H1 (cell line): Measurements from ENCODE around the gene VIM. TPM values are rescaled to one million over a fixed set of nuclear protein-coding genes. Genes with fewer than 3 reads are reported as not detected.

Source experiments
- CTCF ChIA-PET: fragments of 300-600 bp; sonication (Branson Sonifier 250); formaldehyde crosslinking; loops from one replicate; lab custom pipeline; 2021; ENCODE audit not compliant: partially characterized antibody; lab: Charles Lee
- POLR2A ChIA-PET: fragments of 300-600 bp; sonication (Branson Sonifier 250); formaldehyde crosslinking; loops from one replicate; lab custom pipeline; 2021; ENCODE audit warnings: inconsistent platforms; ENCODE audit not compliant: partially characterized antibody; lab: Charles Lee
- DNase-seq, 2 experiments: peaks; one replicate each; pipeline versions ENCODE4 v3.0.0 to v3.0.0-alpha.2; 2010 to 2022; ENCODE audit warnings: low spot score in 2 of 2, low read depth in 1 of 2, mixed read lengths in 1 of 2
- FAIRE-seq: peaks from 2 replicates; lab custom pipeline; 2011; peaks lifted over from hg19 to GRCh38; lab: Jason Lieb, UNC
- H2AFZ ChIP-seq: 2 replicates; pipeline ENCODE4 v1.8.1; 2012; ENCODE audit warnings: low read length, inconsistent platforms
- H2AK5ac ChIP-seq: 2 replicates; pipeline ENCODE4 v1.6.1; 2013; ENCODE audit warnings: low read depth, low read length
- H2BK120ac ChIP-seq: replicated peaks from 2 replicates; pipeline ENCODE3; 2013; ENCODE audit warnings: low read depth, low read length, inconsistent platforms
- H2BK12ac ChIP-seq: 2 replicates; pipeline ENCODE4 v1.6.1; 2013; ENCODE audit warnings: low read depth, low read length
- H2BK15ac ChIP-seq: 2 replicates; pipeline ENCODE4 v1.6.1; 2013; ENCODE audit warnings: low read length
- H2BK20ac ChIP-seq: 2 replicates; pipeline ENCODE4 v1.6.1; 2013; ENCODE audit warnings: low read length
- H2BK5ac ChIP-seq: 2 replicates; pipeline ENCODE4 v1.6.1; 2013; ENCODE audit warnings: low read depth, low read length
- H3K14ac ChIP-seq: 2 replicates; pipeline ENCODE4 v1.6.1; 2013; ENCODE audit warnings: inconsistent platforms; ENCODE audit not compliant: insufficient read length
- H3K18ac ChIP-seq: 2 replicates; pipeline ENCODE4 v1.6.1; 2013; ENCODE audit warnings: low read length; ENCODE audit errors: extremely low read depth
- H3K23ac ChIP-seq: 2 replicates; pipeline ENCODE4 v1.6.1; 2013; ENCODE audit warnings: inconsistent platforms; ENCODE audit not compliant: insufficient read length
- H3K23me2 ChIP-seq: 2 replicates; pipeline ENCODE4 v1.6.1; 2013; ENCODE audit warnings: low read depth, low read length
- H3K27ac ChIP-seq: 2 replicates; pipeline ENCODE4 v1.6.1; 2011; ENCODE audit warnings: low read depth, low read length, inconsistent platforms
- H3K27me3 ChIP-seq, 4 experiments: replicated peaks in 1 of 4; 1 replicate in 1 of 4; 2 replicates in 3 of 4; pipeline versions ENCODE4 v1.6.1 to v1.8.1; 2011 to 2013; ENCODE audit warnings: low read length in 3 of 4, mild to moderate bottlenecking in 3 of 4, inconsistent platforms in 2 of 4, mixed read lengths in 2 of 4, moderate library complexity in 1 of 4; ENCODE audit not compliant: control insufficient read depth in 3 of 4, insufficient read depth in 3 of 4; ENCODE audit errors: extremely low read depth in 1 of 4
- H3K36me3 ChIP-seq, 4 experiments: 2 replicates each; pipeline versions ENCODE4 v1.6.1 to v1.8.1; 2011 to 2013; ENCODE audit warnings: mild to moderate bottlenecking in 4 of 4, low read length in 3 of 4, moderate library complexity in 2 of 4, control low read depth in 1 of 4, inconsistent platforms in 1 of 4; ENCODE audit not compliant: insufficient read depth in 4 of 4, control insufficient read depth in 2 of 4
- H3K4ac ChIP-seq: replicated peaks from 2 replicates; pipeline ENCODE3; 2013; ENCODE audit warnings: low read length, low read depth, mixed read lengths, inconsistent platforms; ENCODE audit not compliant: insufficient read length
- H3K4me1 ChIP-seq, 4 experiments: replicated peaks in 1 of 4; 1 replicate in 1 of 4; 2 replicates in 3 of 4; pipeline versions ENCODE4 v1.6.1 to v1.8.1; 2011 to 2013; ENCODE audit warnings: low read length in 3 of 4, inconsistent platforms in 2 of 4, mixed read lengths in 1 of 4; ENCODE audit not compliant: insufficient read depth in 4 of 4, control insufficient read depth in 3 of 4
- H3K4me2 ChIP-seq, 2 experiments: 2 replicates each; pipeline versions ENCODE4 v1.6.1 to v1.8.1; 2011 to 2013; ENCODE audit warnings: low read depth in 2 of 2, low read length in 2 of 2, control low read depth in 1 of 2, inconsistent platforms in 1 of 2, mild to moderate bottlenecking in 1 of 2; ENCODE audit not compliant: insufficient read depth in 1 of 2
- H3K4me3 ChIP-seq, 4 experiments: fragments of 200-600, 300-600 bp in 1 of 4; sonication (generic), shearing (Covaris generic), sonication (Bioruptor Twin) in 1 of 4; 2 replicates each; pipeline versions ENCODE4 v1.5.1 to v1.8.1; 2011 to 2016; ENCODE audit warnings: low read length in 4 of 4, low read depth in 3 of 4, control low read depth in 2 of 4, inconsistent platforms in 2 of 4, mild to moderate bottlenecking in 2 of 4, mixed read lengths in 1 of 4, moderate library complexity in 1 of 4; ENCODE audit not compliant: insufficient read depth in 2 of 4; ENCODE audit errors: extremely low read depth in 1 of 4
- H3K56ac ChIP-seq: replicated peaks from 2 replicates; pipeline ENCODE3; 2013; ENCODE audit warnings: low read depth, mild to moderate bottlenecking, mixed read lengths, low read length, inconsistent platforms; ENCODE audit not compliant: insufficient read length
- H3K79me1 ChIP-seq: 2 replicates; pipeline ENCODE4 v1.6.1; 2013; ENCODE audit warnings: low read depth, low read length, control low read depth
- H3K79me2 ChIP-seq, 2 experiments: 2 replicates each; pipeline versions ENCODE4 v1.6.1 to v1.8.1; 2012 to 2013; ENCODE audit warnings: low read length in 2 of 2, mild to moderate bottlenecking in 2 of 2, inconsistent platforms in 1 of 2; ENCODE audit not compliant: insufficient read depth in 2 of 2, control insufficient read depth in 1 of 2
- H3K9ac ChIP-seq, 4 experiments: replicated peaks in 1 of 4; 1 replicate in 1 of 4; 2 replicates in 3 of 4; pipeline versions ENCODE4 v1.6.1 to v1.8.1; 2011 to 2013; ENCODE audit warnings: low read depth in 3 of 4, low read length in 3 of 4, control low read depth in 2 of 4, mild to moderate bottlenecking in 2 of 4, moderate library complexity in 2 of 4, inconsistent platforms in 1 of 4; ENCODE audit errors: extremely low read depth in 1 of 4
- H3K9me3 ChIP-seq, 2 experiments: 2 replicates each; pipeline versions ENCODE4 v1.6.1 to v1.8.1; 2012 to 2013; ENCODE audit warnings: mild to moderate bottlenecking in 2 of 2, moderate library complexity in 2 of 2, control low read depth in 1 of 2, inconsistent platforms in 1 of 2, low read depth in 1 of 2, low read length in 1 of 2, mixed read lengths in 1 of 2; ENCODE audit not compliant: insufficient read depth in 2 of 2
- H4K20me1 ChIP-seq, 2 experiments: replicated peaks in 1 of 2; 2 replicates each; pipeline versions ENCODE3 to v1.8.1; 2011 to 2013; ENCODE audit warnings: inconsistent platforms in 2 of 2, low read length in 2 of 2, mild to moderate bottlenecking in 1 of 2; ENCODE audit not compliant: insufficient read depth in 2 of 2, control insufficient read depth in 1 of 2
- H4K5ac ChIP-seq: 2 replicates; pipeline ENCODE4 v1.6.1; 2013; ENCODE audit warnings: low read length, low read depth, mixed read lengths, inconsistent platforms; ENCODE audit not compliant: insufficient read length
- H4K8ac ChIP-seq: 2 replicates; pipeline ENCODE4 v1.8.0; 2013; ENCODE audit warnings: mild to moderate bottlenecking, moderate library complexity, low read length, inconsistent platforms; ENCODE audit not compliant: insufficient read depth; ENCODE audit errors: extremely low read depth
- H4K91ac ChIP-seq: replicated peaks from 2 replicates; pipeline ENCODE3; 2013; ENCODE audit warnings: low read length, mixed read lengths, inconsistent platforms; ENCODE audit not compliant: insufficient read length
- CREB1 ChIP-seq: IDR thresholded peaks from 2 replicates; pipeline ENCODE4 v1.6.1; 2012; ENCODE audit warnings: inconsistent platforms
- KDM5A ChIP-seq: fragments of 200-600 bp; IDR thresholded peaks from 2 replicates; pipeline ENCODE4 v1.7.1; 2012; ENCODE audit warnings: mild to moderate bottlenecking, low read length, inconsistent platforms, mixed read lengths
- NRF1 ChIP-seq: IDR thresholded peaks from 2 replicates; pipeline ENCODE4 v1.6.1; 2011; ENCODE audit warnings: mild to moderate bottlenecking, low read depth, low read length, improper control_type of control experiment
- RFX5 ChIP-seq: IDR thresholded peaks from 2 replicates; pipeline ENCODE4 v1.6.1; 2011; ENCODE audit warnings: low read depth, low read length, improper control_type of control experiment, borderline replicate concordance
- RNF2 ChIP-seq: fragments of 200-900, 300-1000 bp; sonication (generic); IDR thresholded peaks from 2 replicates; pipeline ENCODE4 v1.7.1; 2016; ENCODE audit warnings: borderline replicate concordance, low read depth, mild to moderate bottlenecking, antibody characterized with exemption, low read length; ENCODE audit not compliant: poor library complexity, severe bottlenecking; ENCODE audit errors: missing control alignments
- SAP30 ChIP-seq: fragments of 300-600 bp; sonication (generic); IDR thresholded peaks from 2 replicates; pipeline ENCODE4 v1.7.1; 2012; ENCODE audit warnings: low read length, moderate library complexity, mild to moderate bottlenecking, inconsistent platforms; ENCODE audit not compliant: insufficient read depth, insufficient replicate concordance
- SIN3A ChIP-seq, 2 experiments: IDR thresholded peaks in 1 of 2; conservative IDR thresholded peaks in 1 of 2; 2 replicates each; pipeline ENCODE4 v1.6.1; 2011 to 2012; ENCODE audit warnings: low read length in 2 of 2, improper control_type of control experiment in 1 of 2, low read depth in 1 of 2, mild to moderate bottlenecking in 1 of 2
- SP1 ChIP-seq: IDR thresholded peaks from 2 replicates; pipeline ENCODE4 v1.6.1; 2011; ENCODE audit warnings: low read depth, low read length
- WGBS, 2 experiments: shearing (Covaris generic) in 1 of 2; methylation state at CpG; one replicate each; pipeline versions ENCODE4 v1.1.6 to v1.1.7; 2013 to 2015; ENCODE audit warnings: low lambda C conversion rate in 2 of 2, mixed read lengths in 2 of 2, inconsistent platforms in 1 of 2, low coverage in 1 of 2, missing lambda C conversion rate in 1 of 2; ENCODE audit not compliant: insufficient replicate concordance in 2 of 2, insufficient coverage in 1 of 2, insufficient read length in 1 of 2; ENCODE audit errors: extremely low coverage in 1 of 2, missing lambda C conversion rate in 1 of 2; 5-methylcytosine and 5-hydroxymethylcytosine counted together
- polyA plus RNA-seq, 7 experiments: library from polyadenylated mRNA; depleted of rRNA in 3 of 7; stranded (reverse) in 5 of 7; unstranded in 2 of 7; fragments of >200 nt in 5 of 7; fragments of 200-250 nt in 2 of 7; gene quantifications; 1 replicate in 5 of 7; 2 replicates in 1 of 7; 4 replicates in 1 of 7; pipeline versions ENCODE4 v1.2.1 to v1.2.3, GENCODE V29; 2011 to 2013; ENCODE audit warnings: missing spikeins in 2 of 7, mixed read lengths in 2 of 7
- total RNA-seq: library from RNA; stranded (reverse); fragmentation: NEBNext Ultra II Directional; extraction: Animal tissue kit (Norgen Biotek cat#: 25700); gene quantifications from 2 replicates; pipeline ENCODE4 v1.2.1, GENCODE V29; 2021
- TF ChIP-seq, protein P1 (sequence below), 3 experiments: IDR thresholded peaks; 1 replicate in 2 of 3; 2 replicates in 1 of 3; pipeline versions ENCODE4 v1.5.1 to v1.6.1; 2011; ENCODE audit warnings: low read length in 3 of 3, mild to moderate bottlenecking in 3 of 3, inconsistent platforms in 2 of 3, low read depth in 1 of 3, moderate library complexity in 1 of 3; ENCODE audit not compliant: insufficient read depth in 1 of 3; ENCODE audit errors: control extremely low read depth in 1 of 3

Gene VIM
- total and polyA plus RNA-seq, 2 of the 8 experiments (the other 6 are each of a cell fraction or from before 2014, with no cell fraction given), result 347 to 372 TPM

DNA sequence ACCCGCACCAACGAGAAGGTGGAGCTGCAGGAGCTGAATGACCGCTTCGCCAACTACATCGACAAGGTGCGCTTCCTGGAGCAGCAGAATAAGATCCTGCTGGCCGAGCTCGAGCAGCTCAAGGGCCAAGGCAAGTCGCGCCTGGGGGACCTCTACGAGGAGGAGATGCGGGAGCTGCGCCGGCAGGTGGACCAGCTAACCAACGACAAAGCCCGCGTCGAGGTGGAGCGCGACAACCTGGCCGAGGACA is 1.6 kb downstream of the VIM start:
- Histone ChIP-seq H3K14ac (no peak overlapping the region), H3K4me3 (peak overlapping the region; percentile 69 to 81 (median 78)), H3K4me1 (peaks cover 10 to 17% (median 12%) of the 10 kb centered on the region in 4 experiments; a peak in 6 of 7 replicates), H2BK120ac (no peak overlapping the region), H4K5ac (peak overlapping the region; percentile 49), H3K79me2 (peaks cover 0 to 6% of the 10 kb centered on the region in 2 experiments; a peak in 1 of 4 replicates), H2AK5ac (no peak overlapping the region), H2BK12ac (peak overlapping the region; percentile 44; the same call in 1 of the 2 replicates), H3K23ac (no peak overlapping the region), H4K8ac (peak overlapping the region; percentile 86; the same call in 1 of the 2 replicates), H3K56ac (no peak overlapping the region), H3K36me3 (peaks cover 5 to 35% (median 16%) of the 10 kb centered on the region in 4 experiments), H3K18ac (peak overlapping the region; percentile 68; the same call in 1 of the 2 replicates), H3K9me3 (no peaks in the 10 kb centered on the region), H4K20me1 (peaks cover 0 to 4% of the 10 kb centered on the region in 2 experiments), H3K79me1 (no peaks in the 10 kb centered on the region), H3K4me2 (peak overlapping the region; percentile 83 to 90), H2BK15ac (no peak overlapping the region; the same call in 1 of the 2 replicates), H3K27me3 (peaks cover 0 to 15% (median 13%) of the 10 kb centered on the region in 4 experiments; a peak in 5 of 7 replicates), H3K9ac (peak overlapping the region in 3 of 4 experiments; percentile 5 to 50 (median 43); a peak in 5 of 7 replicates), H3K4ac (no peak overlapping the region), H2BK5ac (0 out of 2 replicates have a peak overlapping the region, but pooled peaks have one; percentile 63), H2BK20ac (no peak overlapping the region), H3K23me2 (peaks cover 20% of the 10 kb centered on the region; the same call in 1 of the 2 replicates), H2AFZ (peak overlapping the region; percentile 82; the same call in 1 of the 2 replicates), H4K91ac (peak overlapping the region; percentile 86), H3K27ac (no peak overlapping the region)
- CTCF ChIA-PET, result interaction anchor here (0.6 to 2.4 kb wide), 21 partner anchors 8 to 338 kb away, joined by 3 to 17 read pairs (median 4); partner anchors contain the start of gene TRDMT1
- no peak for FAIRE-seq
- peak in 1 of 2 experiments; percentile 77 for DNase-seq
- POLR2A ChIA-PET, result interaction anchor here (0.6 to 4.6 kb wide), 9 partner anchors 9 to 413 kb away, joined by 3 to 46 read pairs (median 5); partner anchors contain the start of genes RSU1 and TRDMT1
- WGBS, 2 experiments, result 2% methylated on average over 21 of the region's 21 CpGs; no CpG with 5 or more reads in 1 of the 2 experiments
- TF ChIP-seq SAP30 (peak; percentile 13), RFX5 (no peak), SP1 (peak; percentile 52; the same call in 1 of the 2 replicates), RNF2 (peak; percentile 70), NRF1 (no peak), SIN3A (conservative IDR thresholded peaks at IDR 0.05 in 1 of 2, IDR thresholded peaks at IDR 0.05 in 1 of 2; ENCODE audit: low read depth in 1 of 2, low read length in 2 of 2) (0 out of 4 replicates have a peak, but pooled peaks of 1 of the 2 experiments have one; percentile 27), CREB1 (peak; percentile 76), KDM5A (0 out of 2 replicates have a peak, but pooled peaks have one; percentile 49)
- TF ChIP-seq, protein P1, sequence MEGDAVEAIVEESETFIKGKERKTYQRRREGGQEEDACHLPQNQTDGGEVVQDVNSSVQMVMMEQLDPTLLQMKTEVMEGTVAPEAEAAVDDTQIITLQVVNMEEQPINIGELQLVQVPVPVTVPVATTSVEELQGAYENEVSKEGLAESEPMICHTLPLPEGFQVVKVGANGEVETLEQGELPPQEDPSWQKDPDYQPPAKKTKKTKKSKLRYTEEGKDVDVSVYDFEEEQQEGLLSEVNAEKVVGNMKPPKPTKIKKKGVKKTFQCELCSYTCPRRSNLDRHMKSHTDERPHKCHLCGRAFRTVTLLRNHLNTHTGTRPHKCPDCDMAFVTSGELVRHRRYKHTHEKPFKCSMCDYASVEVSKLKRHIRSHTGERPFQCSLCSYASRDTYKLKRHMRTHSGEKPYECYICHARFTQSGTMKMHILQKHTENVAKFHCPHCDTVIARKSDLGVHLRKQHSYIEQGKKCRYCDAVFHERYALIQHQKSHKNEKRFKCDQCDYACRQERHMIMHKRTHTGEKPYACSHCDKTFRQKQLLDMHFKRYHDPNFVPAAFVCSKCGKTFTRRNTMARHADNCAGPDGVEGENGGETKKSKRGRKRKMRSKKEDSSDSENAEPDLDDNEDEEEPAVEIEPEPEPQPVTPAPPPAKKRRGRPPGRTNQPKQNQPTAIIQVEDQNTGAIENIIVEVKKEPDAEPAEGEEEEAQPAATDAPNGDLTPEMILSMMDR (IDR thresholded peaks at IDR 0.05; ENCODE audit: control extremely low read depth in 1 of 3, insufficient read depth in 1 of 3, low read depth in 1 of 3, low read length in 3 of 3), result peak in 1 of 3 experiments; percentile 10; a peak in 1 of 4 replicates
